BLaER1 (cell line): Measurements from ENCODE around the gene PTGER4.

Experiments used
- H3K27ac ChIP-seq: shearing (Covaris generic); formaldehyde crosslinking; 2 replicates; pipeline ENCODE4 v1.8.1; 2022
- H3K27me3 ChIP-seq: shearing (Covaris generic); formaldehyde crosslinking; 2 replicates; pipeline ENCODE4 v1.8.1; 2022
- H3K36me3 ChIP-seq: shearing (Covaris generic); formaldehyde crosslinking; 2 replicates; pipeline ENCODE4 v1.8.1; 2022
- H3K4me1 ChIP-seq: shearing (Covaris generic); formaldehyde crosslinking; 2 replicates; pipeline ENCODE4 v1.8.1; 2022
- H3K4me2 ChIP-seq: shearing (Covaris generic); formaldehyde crosslinking; 2 replicates; pipeline ENCODE4 v1.8.1; 2022
- H3K4me3 ChIP-seq: shearing (Covaris generic); formaldehyde crosslinking; 2 replicates; pipeline ENCODE4 v1.8.1; 2022
- H3K9ac ChIP-seq: shearing (Covaris generic); formaldehyde crosslinking; 2 replicates; pipeline ENCODE4 v1.8.1; 2022
- H3K9me3 ChIP-seq: shearing (Covaris generic); formaldehyde crosslinking; 2 replicates; pipeline ENCODE4 v1.8.1; 2022
- H4K20me1 ChIP-seq: shearing (Covaris generic); formaldehyde crosslinking; 2 replicates; pipeline ENCODE4 v1.8.1; 2022
- Cebpa-rat ChIP-seq: shearing (Covaris generic); IDR thresholded peaks from 2 replicates; pipeline ENCODE4 v1.8.1; 2022

The PTGER4 gene

GRCh38 chr5:40667161-40667663, 12.5 kb upstream of the PTGER4 start:
- Histone ChIP-seq H3K4me2 (no peak overlapping the region), H3K9me3 (no peaks in the 10 kb centered on the region), H4K20me1 (no peaks in the 10 kb centered on the region), H3K4me3 (no peak overlapping the region), H3K36me3 (no peaks in the 10 kb centered on the region), H3K9ac (no peak overlapping the region), H3K27me3 (no peaks in the 10 kb centered on the region), H3K27ac (no peak overlapping the region), H3K4me1 (peaks cover 23% of the 10 kb centered on the region)
- TF ChIP-seq Cebpa-rat = no peak

GRCh38 chr5:40669606-40670390, 9.9 kb upstream of the PTGER4 start:
- H3K36me3 ChIP-seq = no peaks in the 10 kb centered on the region
- H3K9ac ChIP-seq = no peak overlapping the region
- no peaks in the 10 kb centered on the region for H4K20me1 ChIP-seq
- no peak for TF ChIP-seq Cebpa-rat
- no peaks in the 10 kb centered on the region; the same call in 1 of the 2 replicates for H3K9me3 ChIP-seq
- peak overlapping the region; percentile 42 for H3K4me2 ChIP-seq
- H3K27me3 ChIP-seq = no peaks in the 10 kb centered on the region
- H3K4me3 ChIP-seq = no peak overlapping the region
- no peak overlapping the region for H3K27ac ChIP-seq
- H3K4me1 ChIP-seq = peaks cover 33% of the 10 kb centered on the region

GRCh38 chr5:40672425-40672824, 7.3 kb upstream of the PTGER4 start:
- peak overlapping the region; percentile 27; the same call in 1 of the 2 replicates for H3K27ac ChIP-seq
- no peaks in the 10 kb centered on the region for H3K36me3 ChIP-seq
- no peak overlapping the region for H3K4me3 ChIP-seq
- H3K9ac ChIP-seq = no peak overlapping the region
- no peaks in the 10 kb centered on the region for H4K20me1 ChIP-seq
- H3K4me1 ChIP-seq = peaks cover 59% of the 10 kb centered on the region
- peak overlapping the region; percentile 20; the same call in 1 of the 2 replicates for H3K4me2 ChIP-seq
- TF ChIP-seq Cebpa-rat = no peak
- no peaks in the 10 kb centered on the region for H3K27me3 ChIP-seq
- no peaks in the 10 kb centered on the region; the same call in 1 of the 2 replicates for H3K9me3 ChIP-seq

- H3K4me2 ChIP-seq = peak overlapping the region; percentile 82; the same call in 1 of the 2 replicates
- H4K20me1 ChIP-seq = peaks cover under 1% of the 10 kb centered on the region; the same call in 1 of the 2 replicates
- no peak for TF ChIP-seq Cebpa-rat
- no peak overlapping the region for H3K4me3 ChIP-seq
- H3K27me3 ChIP-seq = no peaks in the 10 kb centered on the region
- H3K27ac ChIP-seq = no peak overlapping the region
- no peaks in the 10 kb centered on the region for H3K36me3 ChIP-seq
- H3K9ac ChIP-seq = no peak overlapping the region
- H3K4me1 ChIP-seq = peaks cover 62% of the 10 kb centered on the region
- no peaks in the 10 kb centered on the region; the same call in 1 of the 2 replicates for H3K9me3 ChIP-seq
These were observed 5.0 kb upstream of the PTGER4 start for GRCh38 chr5:40674661-40675235.

- Histone ChIP-seq H3K27ac (peak overlapping the region; percentile 87; the same call in 1 of the 2 replicates), H4K20me1 (peaks cover 8% of the 10 kb centered on the region), H3K36me3 (no peaks in the 10 kb centered on the region), H3K27me3 (no peaks in the 10 kb centered on the region), H3K4me1 (peaks cover 54% of the 10 kb centered on the region), H3K4me3 (no peak overlapping the region), H3K9me3 (no peaks in the 10 kb centered on the region; the same call in 1 of the 2 replicates), H3K4me2 (peak overlapping the region; percentile 82), H3K9ac (no peak overlapping the region)
- TF ChIP-seq Cebpa-rat = no peak
These were observed 4.2 kb upstream of the PTGER4 start for GRCh38 chr5:40675396-40676133.

- H3K9ac ChIP-seq = peak overlapping the region; percentile 74
- H3K36me3 ChIP-seq = peaks cover 9% of the 10 kb centered on the region
- TF ChIP-seq Cebpa-rat = no peak
- H4K20me1 ChIP-seq = peaks cover 20% of the 10 kb centered on the region
- no peaks in the 10 kb centered on the region; the same call in 1 of the 2 replicates for H3K9me3 ChIP-seq
- peak overlapping the region; percentile 87 for H3K27ac ChIP-seq
- peaks cover 52% of the 10 kb centered on the region for H3K4me1 ChIP-seq
- H3K27me3 ChIP-seq = no peaks in the 10 kb centered on the region
- H3K4me2 ChIP-seq = peak overlapping the region; percentile 82
- peak overlapping the region; percentile 91 for H3K4me3 ChIP-seq
These were observed 2.9 kb upstream of the PTGER4 start for GRCh38 chr5:40676613-40677343.

GRCh38 chr5:40677456-40677855, 2.3 kb upstream of the PTGER4 start:
- peak overlapping the region; percentile 87 for H3K27ac ChIP-seq
- peak overlapping the region; percentile 74 for H3K9ac ChIP-seq
- no peak for TF ChIP-seq Cebpa-rat
- H3K9me3 ChIP-seq = no peaks in the 10 kb centered on the region; the same call in 1 of the 2 replicates
- peaks cover 45% of the 10 kb centered on the region for H3K4me1 ChIP-seq
- peaks cover 9% of the 10 kb centered on the region for H3K36me3 ChIP-seq
- peaks cover 27% of the 10 kb centered on the region for H4K20me1 ChIP-seq
- peak overlapping the region; percentile 82 for H3K4me2 ChIP-seq
- H3K27me3 ChIP-seq = no peaks in the 10 kb centered on the region
- peak overlapping the region; percentile 91 for H3K4me3 ChIP-seq

- no peak for TF ChIP-seq Cebpa-rat
- Histone ChIP-seq H3K9me3 (no peaks in the 10 kb centered on the region; the same call in 1 of the 2 replicates), H3K36me3 (peaks cover 9% of the 10 kb centered on the region), H3K4me2 (peak overlapping the region; percentile 82), H3K9ac (peak overlapping the region; percentile 74), H3K27me3 (no peaks in the 10 kb centered on the region), H3K4me1 (peaks cover 40% of the 10 kb centered on the region), H4K20me1 (peaks cover 33% of the 10 kb centered on the region), H3K27ac (peak overlapping the region; percentile 87), H3K4me3 (peak overlapping the region; percentile 91)
These were observed 1.7 kb upstream of the PTGER4 start for GRCh38 chr5:40678026-40678425.
